ENCODE results near the gene KLF9.

Gene KLF9

GRCh38 chr9:70422371-70423043, 8.1 kb upstream of the KLF9 start:
- DNase-seq (ENCODE audit: low read depth, low spot score): no peak

GRCh38 chr9:70421272-70422180, 7.1 kb upstream of the KLF9 start:
- DNase-seq (ENCODE audit: low read depth, low spot score): no peak

- DNase-seq (ENCODE audit: low read depth, low spot score): peak; percentile 92
These were observed 6.2 kb upstream of the KLF9 start for GRCh38 chr9:70420441-70421271.

GRCh38 chr9:70419556-70420440, 5.3 kb upstream of the KLF9 start:
- DNase-seq (ENCODE audit: low read depth, low spot score): peak; percentile 94

- peak; percentile 96 for DNase-seq (ENCODE audit: low read depth, low spot score)
These were observed 4.5 kb upstream of the KLF9 start for GRCh38 chr9:70418822-70419555.

- DNase-seq (ENCODE audit: low read depth, low spot score): no peak
These were observed 1.0 kb upstream of the KLF9 start for GRCh38 chr9:70415476-70415875.

GRCh38 chr9:70415041-70415440, 584 bp upstream of the KLF9 start:
- DNase-seq (ENCODE audit: low read depth, low spot score): no peak

GRCh38 chr9:70413464-70413798, 1.0 kb downstream of the KLF9 start:
- no peak for DNase-seq (ENCODE audit: low read depth, low spot score)

GRCh38 chr9:70412832-70413463, 1.5 kb downstream of the KLF9 start:
- DNase-seq (ENCODE audit: low read depth, low spot score): no peak

- no peak for DNase-seq (ENCODE audit: low read depth, low spot score)
These were observed 2.3 kb downstream of the KLF9 start for GRCh38 chr9:70411930-70412831.

GRCh38 chr9:70411121-70411929, 3.1 kb downstream of the KLF9 start:
- DNase-seq (ENCODE audit: low read depth, low spot score): no peak

- DNase-seq (ENCODE audit: low read depth, low spot score): no peak
These were observed 4.1 kb downstream of the KLF9 start for GRCh38 chr9:70410368-70410767.

GRCh38 chr9:70409800-70410199, 4.7 kb downstream of the KLF9 start:
- no peak for DNase-seq (ENCODE audit: low read depth, low spot score)

- DNase-seq (ENCODE audit: low read depth, low spot score): no peak
These were observed 5.2 kb downstream of the KLF9 start for GRCh38 chr9:70409280-70409679.

GRCh38 chr9:70408393-70409040, 5.9 kb downstream of the KLF9 start:
- no peak for DNase-seq (ENCODE audit: low read depth, low spot score)

GRCh38 chr9:70407081-70407503, 7.4 kb downstream of the KLF9 start:
- no peak for DNase-seq (ENCODE audit: low read depth, low spot score)

- DNase-seq (ENCODE audit: low read depth, low spot score): no peak
These were observed 8.0 kb downstream of the KLF9 start for GRCh38 chr9:70406434-70406862.
